GM12874 (cell line): ENCODE results near the gene ITGA2.

Source experiments
- CTCF ChIP-seq: IDR thresholded peaks from 2 replicates; pipeline ENCODE4 v1.5.1; 2011; ENCODE audit warnings: low read depth, mild to moderate bottlenecking, control low read depth, low read length, moderate library complexity; ENCODE audit not compliant: insufficient read depth

The ITGA2 gene

GRCh38 chr5:53071738-53072137, 82.6 kb downstream of the ITGA2 start:
- no peak for TF ChIP-seq CTCF

GRCh38 chr5:53073348-53073747, 84.2 kb downstream of the ITGA2 start:
- no peak for TF ChIP-seq CTCF

GRCh38 chr5:53076014-53076583, 86.9 kb downstream of the ITGA2 start:
- no peak for TF ChIP-seq CTCF

GRCh38 chr5:53080271-53080670, 91.1 kb downstream of the ITGA2 start:
- TF ChIP-seq CTCF, result no peak

- no peak for TF ChIP-seq CTCF
Measured at GRCh38 chr5:53083927-53084326, 94.8 kb downstream of the ITGA2 start.

- no peak for TF ChIP-seq CTCF
Measured at GRCh38 chr5:53084546-53085255, 95.5 kb downstream of the ITGA2 start.

- TF ChIP-seq CTCF, result no peak
Measured at GRCh38 chr5:53087171-53087570, 98.0 kb downstream of the ITGA2 start.
